Endometrium (tissue), 2 donors: ENCODE results near the gene LIN7C.

Source experiments
- FAIRE-seq: peaks from 2 replicates; lab custom pipeline; 2012; peaks lifted over from hg19 to GRCh38; lab: Jason Lieb, UNC
- donor health status: control.
- donor health status: control.

LIN7C gene

GRCh38 chr11:27445625-27446024 is 60.9 kb downstream of the LIN7C start:
- no peak for FAIRE-seq

GRCh38 chr11:27444801-27445215 is 61.8 kb downstream of the LIN7C start:
- no peak for FAIRE-seq
